T-helper 1 cell (primary cell): ENCODE measurements around the gene RPTOR.

Experiments used
- DNase-seq, 5 donors: peaks; one replicate each; pipeline ENCODE4 v3.0.0-alpha.2; 2012 to 2020

Gene RPTOR

GRCh38 chr17:80921741-80922579 lies 377.3 kb downstream of the RPTOR start:
- no peak for DNase-seq

DNA sequence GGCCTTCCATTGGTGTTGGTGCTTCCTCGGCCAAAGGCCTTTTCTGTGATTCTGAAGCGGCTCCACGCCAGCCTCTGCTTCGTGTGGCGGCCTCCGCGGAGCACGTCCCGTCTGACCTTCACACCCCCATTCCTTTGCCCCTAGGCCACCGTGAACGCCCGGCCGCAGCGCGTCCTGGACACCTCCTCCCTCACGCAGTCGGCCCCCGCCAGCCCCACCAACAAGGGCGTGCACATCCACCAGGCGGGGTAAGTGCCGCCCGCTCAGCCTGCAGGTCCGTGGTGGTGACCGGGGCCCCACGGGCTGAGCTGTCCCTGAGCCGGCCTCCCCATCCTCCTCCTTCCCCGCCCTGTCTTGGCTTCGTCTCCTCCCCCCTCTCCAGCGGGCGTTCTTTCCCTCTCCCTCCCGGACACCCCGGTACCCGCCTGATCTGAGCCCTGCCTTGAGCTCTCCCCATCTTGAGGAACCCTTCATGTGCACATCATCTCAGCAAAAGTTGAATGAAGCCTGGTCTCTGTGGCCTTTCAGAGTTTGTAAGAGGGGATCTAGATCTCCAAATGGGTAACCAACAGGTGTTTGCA lies 378.0 kb downstream of the RPTOR start:
- DNase-seq = no peak

- no peak for DNase-seq
Measured at GRCh38 chr17:80923211-80924110, 378.8 kb downstream of the RPTOR start.

GRCh38 chr17:80924111-80924806 lies 379.6 kb downstream of the RPTOR start:
- DNase-seq = no peak

- no peak for DNase-seq
Measured at GRCh38 chr17:80924807-80925610, 380.4 kb downstream of the RPTOR start.

- no peak for DNase-seq
Measured at GRCh38 chr17:80925688-80926335, 381.2 kb downstream of the RPTOR start.

DNA sequence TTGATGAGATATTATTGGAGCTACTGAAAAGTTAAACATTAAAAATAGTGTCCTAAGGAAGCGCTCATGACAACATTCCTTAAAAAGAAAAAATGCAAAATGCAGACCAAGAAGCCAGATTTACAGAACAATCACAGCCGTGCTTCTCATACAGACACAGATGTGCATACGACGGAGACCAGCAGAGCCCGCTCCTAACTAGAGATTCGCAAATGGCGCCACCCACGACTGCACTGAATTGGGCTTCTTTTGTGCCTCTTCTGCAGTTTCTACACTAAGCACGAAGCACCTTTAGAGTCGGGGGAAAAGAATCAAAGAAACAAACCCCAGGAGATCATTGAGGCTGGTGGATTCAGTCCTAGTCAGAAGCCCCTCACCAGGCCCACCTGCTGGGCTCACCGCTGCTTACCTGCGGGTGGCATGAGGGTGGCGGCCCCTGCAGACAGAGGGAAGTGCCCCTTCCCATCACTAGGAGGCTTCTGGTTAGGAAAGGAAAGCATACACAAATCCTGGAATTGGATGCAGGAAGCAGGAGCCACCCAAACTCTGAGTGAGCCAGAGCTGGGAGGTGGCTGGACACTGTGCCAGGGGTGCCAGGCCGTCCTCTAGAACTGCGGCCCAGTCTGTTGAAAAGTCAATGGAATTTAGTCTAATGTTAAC lies 382.1 kb downstream of the RPTOR start:
- DNase-seq = no peak

DNA sequence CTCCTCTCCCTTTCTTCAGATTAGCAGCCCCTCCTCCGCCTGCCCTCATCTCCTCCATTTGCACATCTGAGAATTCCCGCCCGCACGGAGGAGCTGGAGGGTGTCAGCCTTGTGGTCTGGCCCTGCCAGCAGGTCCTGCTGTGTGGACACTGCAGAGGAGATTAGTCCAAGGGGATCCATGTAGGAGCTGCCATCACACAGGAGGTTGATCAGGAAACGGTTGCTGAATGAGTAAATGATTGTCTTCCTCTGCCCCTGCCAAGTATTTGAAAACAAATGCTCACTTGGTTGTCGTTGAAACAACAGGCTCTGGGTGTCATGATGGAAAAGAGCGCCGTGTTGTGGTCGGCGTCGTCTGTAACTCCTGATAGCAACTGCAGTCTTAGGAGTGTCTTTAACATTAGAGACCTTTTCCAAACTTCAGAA lies 383.2 kb downstream of the RPTOR start:
- no peak for DNase-seq

DNA sequence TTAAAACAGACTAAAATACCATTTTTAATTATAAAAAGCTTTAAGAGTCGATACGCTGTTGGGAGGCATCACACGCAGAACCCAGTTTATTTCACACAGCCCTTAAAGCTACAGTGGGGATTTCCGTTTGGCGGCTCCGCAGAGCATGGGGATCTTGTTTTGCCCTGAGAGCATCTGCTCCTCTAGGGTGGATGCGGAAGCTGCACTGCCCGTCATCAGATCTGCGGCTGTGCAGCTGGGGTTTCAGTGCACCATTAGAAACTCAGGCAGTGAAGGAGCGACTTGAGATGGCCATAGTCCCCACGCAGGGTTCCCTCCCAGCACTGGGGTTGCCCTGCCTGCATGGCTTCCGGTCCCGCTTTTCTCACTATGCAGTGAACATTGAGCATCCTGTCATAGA lies 384.8 kb downstream of the RPTOR start:
- DNase-seq = no peak

DNA sequence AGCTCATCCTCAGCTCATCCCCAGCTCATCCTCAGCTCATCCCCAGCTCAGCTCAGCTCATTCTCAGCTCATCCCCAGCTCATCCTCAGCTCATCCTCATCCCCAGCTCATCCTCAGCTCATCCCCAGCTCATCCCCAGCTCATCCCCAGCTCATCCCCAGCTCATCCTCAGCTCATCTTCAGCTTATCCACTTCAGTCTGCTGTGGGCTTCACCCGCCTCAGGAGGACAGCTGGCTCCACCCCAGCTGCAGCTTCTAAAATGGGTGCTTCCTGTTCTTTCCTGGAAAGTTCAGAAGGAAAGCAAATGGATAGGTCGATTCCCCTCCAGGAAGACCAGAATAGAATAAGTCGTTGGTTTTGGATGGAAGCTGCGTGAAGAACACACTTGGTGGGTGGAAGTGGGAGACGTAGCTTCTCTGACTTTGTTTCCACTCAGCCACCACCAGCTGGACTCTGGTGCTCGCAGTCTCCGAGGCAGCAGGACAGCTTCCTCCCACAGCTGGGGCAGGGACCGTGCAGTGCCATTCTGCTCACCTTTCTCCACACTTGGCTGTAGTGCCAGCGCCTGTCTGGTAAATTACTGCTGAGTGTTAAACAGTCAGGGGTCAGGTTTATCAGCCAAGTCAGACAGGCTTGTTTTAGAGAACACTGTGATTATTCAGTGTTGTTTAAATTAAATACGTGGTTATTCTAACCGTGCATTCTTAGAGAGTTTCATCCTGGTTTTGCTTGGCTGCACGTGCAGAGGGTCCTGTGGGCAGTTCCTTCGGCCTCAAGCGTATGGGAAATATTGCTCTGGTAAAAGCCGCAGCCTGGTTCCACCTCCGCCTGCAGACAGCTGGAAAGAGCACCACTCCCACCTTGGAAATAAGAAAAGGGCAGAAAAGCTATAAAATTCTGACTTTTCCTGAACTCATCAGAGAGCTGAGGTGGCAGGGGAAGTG lies 386.0 kb downstream of the RPTOR start:
- DNase-seq = no peak

GRCh38 chr17:80931421-80932265 lies 387.0 kb downstream of the RPTOR start:
- DNase-seq = no peak

GRCh38 chr17:80935526-80935925 lies 390.9 kb downstream of the RPTOR start:
- no peak for DNase-seq

GRCh38 chr17:80936218-80936617 lies 391.6 kb downstream of the RPTOR start:
- no peak for DNase-seq

- no peak for DNase-seq
Measured at GRCh38 chr17:80936723-80937122, 392.1 kb downstream of the RPTOR start.

- no peak for DNase-seq
Measured at GRCh38 chr17:80937462-80938381, 393.1 kb downstream of the RPTOR start.

- peak in 2 of 5 donors; percentile 8 to 82 for DNase-seq
Measured at GRCh38 chr17:80938556-80938955, 393.9 kb downstream of the RPTOR start.
